ENCODE measurements around the gene LRIG1.

The LRIG1 gene

DNA sequence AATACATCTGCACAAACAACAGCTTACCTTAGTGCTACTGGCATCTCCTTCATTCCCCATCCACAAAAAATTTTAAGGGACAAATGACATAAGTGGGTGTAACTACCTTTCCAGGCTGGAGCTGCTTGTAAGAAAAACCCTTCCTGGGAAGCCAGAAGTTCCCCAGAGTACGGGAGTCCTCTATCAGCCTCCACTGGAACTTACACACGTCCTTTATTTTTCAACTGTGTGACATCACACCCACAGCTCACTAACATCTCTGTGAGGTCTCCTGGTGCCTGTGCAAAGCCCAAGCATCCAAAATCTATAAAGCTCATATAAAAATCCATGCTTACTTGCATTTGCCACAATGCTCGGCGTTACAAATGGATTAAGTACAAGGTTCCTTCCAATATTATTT lies 27.6 kb downstream of the LRIG1 start:
- DNase-seq = no peak
- intact Hi-C loops (cut with DNase I) = no loop called here

DNA sequence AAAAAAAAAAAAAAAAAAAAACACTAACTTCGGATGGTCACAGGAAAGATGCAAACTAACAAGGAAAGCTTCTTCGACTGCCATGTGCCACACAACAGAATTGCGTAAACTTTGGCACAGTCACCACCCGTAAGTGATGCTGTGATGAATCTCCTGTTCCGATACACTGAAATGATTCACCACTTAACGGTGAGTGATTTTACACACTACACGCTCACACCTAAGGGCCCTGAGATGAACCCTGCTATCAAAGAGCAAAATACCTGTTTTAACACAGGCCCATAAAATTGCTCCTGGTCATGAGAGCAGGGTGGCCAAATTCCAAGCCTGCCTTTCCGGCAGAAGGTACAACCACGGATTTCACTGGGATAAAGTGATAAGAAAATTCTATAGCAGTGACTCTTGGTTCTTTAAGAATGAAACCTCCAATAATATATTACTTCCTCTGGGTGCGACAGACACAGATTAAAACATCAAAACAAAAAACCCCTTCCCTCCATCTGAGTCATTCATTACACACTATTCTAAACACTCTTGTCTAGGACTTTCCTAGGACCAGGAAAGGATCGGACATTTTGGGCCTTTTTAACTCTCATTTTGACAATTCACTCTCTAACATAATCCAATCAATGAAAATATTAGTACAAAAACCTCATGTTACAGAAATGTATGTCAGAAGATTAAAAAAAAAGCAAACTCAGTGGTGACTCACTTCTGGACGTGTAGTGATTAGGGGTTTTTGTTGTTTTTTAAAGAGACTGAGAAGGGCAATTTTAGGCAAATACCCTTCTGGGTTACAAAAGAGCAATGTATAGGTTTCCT lies 28.3 kb downstream of the LRIG1 start:
- intact Hi-C loops (cut with DNase I) = no loop called here
- no peak for DNase-seq

DNA sequence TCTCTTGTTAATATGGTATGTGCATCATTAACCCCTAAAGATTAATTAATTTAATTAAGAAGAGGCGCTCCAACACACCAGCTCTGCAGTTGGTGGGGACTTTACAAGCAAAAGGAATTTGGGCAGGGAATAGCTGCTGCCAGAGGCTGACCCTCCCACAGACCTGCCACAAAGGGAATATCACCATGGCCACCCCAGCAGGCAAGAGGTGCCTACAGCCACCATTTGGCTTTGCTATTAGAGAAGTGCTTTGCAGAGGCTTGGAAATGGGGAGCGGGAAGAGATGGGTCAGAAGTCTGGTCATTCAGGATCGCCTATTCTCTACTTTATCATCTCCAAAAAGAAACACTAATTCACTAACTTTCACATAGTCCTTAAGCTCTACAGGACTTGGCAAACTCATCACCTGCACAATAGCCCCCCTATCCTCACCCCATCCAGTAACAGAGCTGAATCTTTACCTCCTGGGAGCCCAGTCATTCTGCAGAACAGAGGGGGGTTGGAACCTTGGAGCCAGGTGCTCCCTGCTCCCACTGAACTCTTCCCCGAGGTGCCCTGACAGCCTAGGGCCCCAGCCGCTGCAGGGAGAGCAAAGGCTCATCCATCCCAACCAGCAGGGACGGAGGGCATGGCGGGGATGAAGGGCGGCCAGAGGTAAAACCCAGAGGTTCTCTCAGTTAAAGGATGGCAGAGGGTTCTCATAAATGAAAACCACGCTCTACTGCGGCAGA lies 29.7 kb downstream of the LRIG1 start:
- intact Hi-C loops (cut with DNase I) = no loop called here
- no peak for DNase-seq

DNA sequence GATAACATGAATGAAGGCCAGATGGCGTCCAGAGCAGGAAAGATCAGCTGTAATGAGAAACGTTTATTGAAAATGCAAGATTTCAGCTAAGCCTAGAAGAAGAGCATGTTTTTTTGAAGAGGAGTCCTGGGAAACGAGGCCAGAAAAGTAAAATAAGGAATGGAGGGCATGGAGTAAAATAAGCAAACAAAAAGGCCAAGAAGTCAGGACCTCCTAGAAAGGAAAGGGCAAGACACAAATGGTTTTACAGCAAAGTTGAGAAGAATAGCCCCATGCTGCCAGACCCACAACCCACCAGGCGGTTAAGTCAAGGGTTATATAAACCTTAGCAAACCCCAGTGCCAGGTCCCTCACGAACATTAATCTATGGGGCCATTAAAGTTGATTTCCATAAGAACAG lies 30.5 kb downstream of the LRIG1 start:
- intact Hi-C loops (cut with DNase I) = no loop called here
- no peak for DNase-seq

DNA sequence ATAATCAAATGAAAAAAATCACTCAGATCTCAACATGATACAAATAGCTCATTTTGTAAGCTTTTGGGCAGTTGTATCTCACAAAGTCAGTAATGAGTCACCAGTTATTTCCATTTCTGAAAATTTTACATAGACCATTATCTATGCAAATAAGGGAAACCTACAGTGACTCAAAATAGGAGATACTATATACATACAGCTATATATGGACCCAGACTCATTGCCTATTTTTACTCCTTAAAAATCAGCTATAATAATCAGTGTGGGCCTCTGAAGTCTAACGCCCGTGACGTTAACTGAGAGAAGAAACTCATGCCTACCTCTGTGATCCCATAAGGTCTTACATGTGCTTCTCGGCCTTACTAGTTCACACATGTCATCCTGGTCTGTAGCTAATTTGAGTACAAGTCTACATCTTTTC lies 31.6 kb downstream of the LRIG1 start:
- intact Hi-C loops (cut with DNase I) = no loop called here
- DNase-seq = no peak

DNA sequence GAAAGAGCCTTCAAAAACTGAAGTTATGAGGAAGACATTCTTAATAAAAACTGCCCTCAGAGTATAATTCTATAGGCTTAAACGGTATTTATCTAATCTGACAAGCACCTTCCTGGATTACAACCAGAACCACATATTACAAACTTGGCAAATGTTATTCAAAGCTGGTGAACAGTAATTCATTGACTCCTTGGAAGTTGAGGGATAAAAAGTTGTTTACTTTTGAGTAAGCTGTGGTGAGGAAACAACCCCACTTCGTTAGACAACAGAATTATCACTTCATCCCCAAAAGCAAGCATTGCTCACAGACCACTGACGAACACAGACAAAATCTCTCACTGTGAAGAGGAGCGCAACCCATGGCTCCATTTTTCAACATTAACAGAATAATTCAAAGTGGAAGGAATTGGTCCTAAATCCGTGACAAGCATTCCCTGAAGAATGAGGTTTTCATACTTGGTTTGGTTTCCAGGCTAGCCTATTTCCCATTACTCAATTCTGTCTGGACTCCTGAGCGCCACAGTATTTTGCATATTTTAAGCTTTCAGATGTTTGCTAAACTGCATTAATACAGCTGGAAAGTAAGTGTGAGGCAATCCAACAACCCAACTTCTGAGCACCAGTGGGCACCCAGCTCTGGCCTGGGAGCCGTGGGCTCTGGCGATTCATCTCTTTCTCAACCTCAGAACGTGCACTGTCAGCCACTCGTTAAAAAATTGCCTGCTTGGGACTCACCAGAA lies 32.7 kb downstream of the LRIG1 start:
- no peak for DNase-seq
- intact Hi-C loops (cut with DNase I) = no loop called here

DNA sequence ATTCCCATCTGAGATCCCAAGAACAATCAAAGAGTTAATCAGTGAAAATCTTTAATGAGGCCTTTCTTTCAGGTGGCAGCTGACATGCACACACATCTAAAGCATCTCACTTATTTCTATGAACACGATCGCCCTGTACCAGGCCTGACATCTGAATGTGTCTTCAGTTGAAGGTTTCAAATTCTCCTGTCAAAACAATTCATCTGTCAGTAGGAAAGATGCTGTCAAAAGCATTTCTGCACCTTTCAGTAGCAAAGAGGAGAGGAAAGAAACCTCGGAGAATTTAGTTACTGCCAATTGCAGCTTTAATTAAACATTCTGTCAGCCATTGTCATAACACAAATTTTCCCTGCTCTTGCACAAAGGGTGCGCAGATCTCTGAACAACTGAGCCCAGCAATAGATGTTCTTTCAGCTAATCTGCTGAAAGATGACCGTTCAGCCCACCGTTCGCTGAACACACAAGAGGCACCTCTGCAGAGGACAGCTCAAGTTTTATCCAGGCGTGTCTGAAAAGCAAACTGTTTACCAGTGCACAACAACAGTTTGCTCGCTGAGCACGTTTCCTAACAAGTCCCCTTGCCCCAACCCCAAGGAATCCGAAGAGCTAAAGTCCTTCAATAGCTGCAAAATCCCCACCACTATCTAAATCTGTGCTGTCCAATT lies 34.1 kb downstream of the LRIG1 start:
- intact Hi-C loops (cut with DNase I) = no loop called here
- no peak for DNase-seq

DNA sequence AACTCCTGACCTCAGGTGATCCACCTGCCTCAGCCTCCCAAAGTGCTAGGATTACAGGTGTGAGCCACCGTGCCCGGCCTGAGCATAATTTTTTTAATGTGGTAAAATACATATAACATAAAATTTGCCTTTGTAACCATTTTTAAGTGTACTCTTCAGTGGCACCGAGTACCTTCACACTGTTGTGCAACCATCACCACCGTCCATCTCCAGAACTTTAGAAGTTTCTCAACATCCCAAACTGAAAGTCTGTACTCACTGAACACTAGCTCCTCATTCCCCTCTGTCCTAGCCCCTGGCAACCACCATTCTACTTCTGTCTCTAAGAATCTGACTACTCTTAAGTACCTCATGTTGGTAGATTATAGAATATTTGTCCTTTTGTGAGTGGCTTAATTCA lies 35.2 kb downstream of the LRIG1 start:
- DNase-seq = no peak
- intact Hi-C loops (cut with DNase I) = no loop called here

DNA sequence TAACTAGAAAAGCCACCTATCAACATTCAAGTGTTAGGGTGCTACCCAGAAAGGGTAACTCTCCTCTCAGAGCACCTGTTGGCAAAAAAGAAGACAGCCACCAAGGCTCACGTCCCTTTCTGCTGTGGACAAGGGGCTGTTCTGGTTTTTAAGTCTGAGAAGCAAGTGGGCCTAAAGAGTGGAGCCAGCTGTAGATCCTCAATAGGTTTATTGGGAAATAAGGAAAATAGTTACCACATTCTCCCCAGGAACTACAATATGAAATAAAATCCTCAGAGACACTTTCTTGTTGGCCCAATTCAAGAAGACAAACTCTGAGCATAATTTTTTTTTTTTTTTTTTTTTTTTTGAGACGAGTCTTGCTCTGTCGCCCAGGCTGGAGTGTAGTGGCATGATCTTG lies 35.8 kb downstream of the LRIG1 start:
- DNase-seq = no peak
- intact Hi-C loops (cut with DNase I) = no loop called here

DNA sequence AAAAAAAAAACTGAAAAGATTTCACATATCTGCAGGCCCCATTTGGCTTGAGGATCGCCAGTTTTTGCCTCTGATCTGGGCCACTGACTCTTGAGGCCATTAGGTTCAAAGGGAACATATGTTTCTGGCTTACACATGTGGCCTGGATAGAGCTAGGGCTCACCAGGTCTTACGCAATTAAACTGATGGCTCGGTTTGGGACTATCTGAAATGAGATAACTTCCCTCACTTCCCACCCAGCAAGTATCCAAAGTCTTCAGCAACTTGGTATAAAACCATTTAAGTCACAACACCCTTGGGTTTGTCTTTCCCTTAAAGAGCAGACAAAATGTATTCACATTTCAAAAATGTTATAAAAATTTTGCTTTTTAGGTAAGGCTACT lies 36.3 kb downstream of the LRIG1 start:
- DNase-seq = no peak
- intact Hi-C loops (cut with DNase I) = no loop called here

DNA sequence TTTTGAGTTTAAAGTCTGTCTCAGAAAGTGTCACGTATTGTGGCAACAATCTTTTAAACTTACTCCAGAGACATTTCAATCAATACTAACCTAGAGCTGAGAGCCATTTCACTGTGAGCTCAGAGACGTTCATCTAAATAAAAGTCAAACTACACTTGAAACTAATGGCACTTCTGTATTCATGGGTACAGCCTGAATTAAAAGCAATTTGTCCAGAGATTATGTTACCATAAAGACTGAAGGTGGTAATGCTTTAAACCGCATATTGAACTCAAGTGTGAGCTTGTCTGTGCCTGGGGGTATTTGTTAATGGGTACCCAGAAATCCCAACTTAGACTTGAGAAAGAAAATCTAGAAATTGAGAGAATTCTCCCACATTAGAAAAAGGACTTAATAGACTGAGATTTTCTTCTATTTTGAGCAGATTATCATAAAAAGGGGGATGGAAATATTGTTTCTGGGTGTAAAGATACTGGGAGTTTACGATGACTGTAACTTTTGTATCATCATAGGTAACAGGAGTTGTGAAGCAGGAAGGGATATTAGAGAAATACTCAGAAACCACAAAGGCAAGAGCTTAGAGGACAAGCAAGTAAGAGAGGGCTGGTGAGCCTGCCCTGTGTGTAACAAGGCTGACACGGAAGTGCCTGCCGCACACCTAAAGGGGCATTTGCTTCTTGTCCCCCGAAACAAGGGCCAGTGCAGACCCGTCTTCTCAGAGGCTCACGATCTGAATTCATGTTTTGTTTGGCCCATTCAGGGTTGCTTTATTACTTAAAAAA lies 36.9 kb downstream of the LRIG1 start:
- intact Hi-C loops (cut with DNase I) = no loop called here
- DNase-seq = no peak

DNA sequence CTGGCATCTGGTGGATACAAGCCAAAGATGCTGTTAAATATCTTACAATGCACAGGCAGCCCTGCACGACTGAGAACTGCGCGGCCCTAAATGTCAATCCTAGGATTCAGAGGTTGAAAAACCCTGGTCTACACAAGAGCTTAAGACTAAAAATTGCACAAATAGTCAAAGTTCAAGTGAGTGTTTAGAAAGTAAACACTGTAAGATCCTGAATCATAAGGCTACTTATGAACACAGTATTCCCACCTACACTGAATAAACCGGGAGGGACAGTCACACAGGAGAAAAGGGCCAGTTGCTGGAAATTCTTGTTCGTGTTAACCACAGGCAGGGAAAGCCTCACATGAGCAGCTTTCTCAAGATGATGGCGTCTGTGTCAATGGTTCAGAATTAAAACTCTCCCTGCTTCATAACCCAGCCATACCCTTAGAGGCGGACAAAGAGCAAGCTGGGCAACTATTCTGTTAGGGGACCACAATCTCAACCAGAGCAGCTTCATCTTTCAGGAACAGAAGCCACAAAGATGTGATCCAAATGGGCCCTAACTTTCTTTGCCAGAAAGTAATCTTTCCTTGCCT lies 37.7 kb downstream of the LRIG1 start:
- intact Hi-C loops (cut with DNase I) = no loop called here
- DNase-seq = no peak

DNA sequence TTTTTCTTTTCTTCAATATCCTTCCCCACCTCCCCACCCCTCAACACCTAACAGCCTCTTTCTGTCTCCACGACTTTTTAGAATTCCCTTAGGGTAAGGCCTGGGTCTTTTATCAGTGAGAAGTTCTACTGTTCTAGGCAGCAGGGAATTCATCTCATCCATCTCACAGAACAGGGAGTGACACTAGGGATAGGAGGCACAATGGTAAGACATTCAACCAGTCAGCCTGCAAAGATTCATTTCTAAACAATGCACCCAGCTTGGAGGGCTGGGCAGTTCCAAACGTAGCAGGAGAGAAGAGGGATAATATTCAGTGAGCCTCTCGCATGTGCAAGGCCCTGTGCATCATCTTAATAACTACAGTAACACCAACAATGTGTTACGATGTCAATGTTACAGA lies 43.6 kb downstream of the LRIG1 start:
- intact Hi-C loops (cut with DNase I) = no loop called here
- DNase-seq = no peak

DNA sequence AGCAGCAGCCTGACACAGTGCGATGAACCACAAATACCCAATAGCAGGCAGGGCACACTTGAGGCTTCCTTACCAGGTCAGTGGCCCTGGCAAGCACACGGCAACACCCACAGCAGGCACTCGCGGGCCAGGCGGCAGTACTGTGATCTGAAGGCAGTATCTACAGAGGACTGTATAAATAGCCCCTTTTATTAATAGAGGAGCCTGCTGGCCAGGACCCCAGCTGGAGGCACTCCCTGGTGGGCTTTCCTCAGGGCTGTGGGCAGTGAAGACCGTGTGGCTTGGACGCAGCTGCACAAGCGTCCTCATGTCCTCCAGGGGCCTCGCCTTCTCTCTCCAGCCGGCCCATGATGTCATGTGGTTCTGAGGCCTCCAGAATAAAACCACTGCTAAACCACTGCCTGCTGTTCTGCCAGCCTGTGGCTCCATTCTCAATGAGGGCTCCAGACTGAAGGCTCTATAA lies 44.1 kb downstream of the LRIG1 start:
- intact Hi-C loops (cut with DNase I) = no loop called here
- DNase-seq = peak in 8 of 10 donors; percentile 28 to 93 (median 48)

DNA sequence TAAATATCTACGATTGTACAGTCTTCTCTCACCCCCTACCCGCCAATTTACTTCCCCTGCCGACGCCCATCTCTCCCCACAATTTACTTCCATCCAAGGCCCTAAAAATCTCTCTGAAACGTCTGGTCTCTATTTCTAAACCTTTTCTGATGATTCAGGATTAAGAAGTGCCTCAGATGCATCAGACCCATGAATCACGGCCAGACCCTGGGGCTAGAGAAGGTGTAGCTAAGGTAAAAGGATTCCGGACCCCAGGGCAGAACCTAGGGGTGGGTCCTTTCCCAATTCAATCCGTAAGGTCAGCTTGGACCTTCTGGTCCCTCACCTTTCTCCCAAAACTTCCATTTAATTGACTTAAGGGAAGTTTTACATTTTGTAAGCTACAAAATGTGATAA lies 46.4 kb downstream of the LRIG1 start:
- intact Hi-C loops (cut with DNase I) = loop anchor here (5.0 kb wide), 2 partner anchors 37 to 43 kb away; no protein-coding TSS in a partner anchor
- DNase-seq = no peak

DNA sequence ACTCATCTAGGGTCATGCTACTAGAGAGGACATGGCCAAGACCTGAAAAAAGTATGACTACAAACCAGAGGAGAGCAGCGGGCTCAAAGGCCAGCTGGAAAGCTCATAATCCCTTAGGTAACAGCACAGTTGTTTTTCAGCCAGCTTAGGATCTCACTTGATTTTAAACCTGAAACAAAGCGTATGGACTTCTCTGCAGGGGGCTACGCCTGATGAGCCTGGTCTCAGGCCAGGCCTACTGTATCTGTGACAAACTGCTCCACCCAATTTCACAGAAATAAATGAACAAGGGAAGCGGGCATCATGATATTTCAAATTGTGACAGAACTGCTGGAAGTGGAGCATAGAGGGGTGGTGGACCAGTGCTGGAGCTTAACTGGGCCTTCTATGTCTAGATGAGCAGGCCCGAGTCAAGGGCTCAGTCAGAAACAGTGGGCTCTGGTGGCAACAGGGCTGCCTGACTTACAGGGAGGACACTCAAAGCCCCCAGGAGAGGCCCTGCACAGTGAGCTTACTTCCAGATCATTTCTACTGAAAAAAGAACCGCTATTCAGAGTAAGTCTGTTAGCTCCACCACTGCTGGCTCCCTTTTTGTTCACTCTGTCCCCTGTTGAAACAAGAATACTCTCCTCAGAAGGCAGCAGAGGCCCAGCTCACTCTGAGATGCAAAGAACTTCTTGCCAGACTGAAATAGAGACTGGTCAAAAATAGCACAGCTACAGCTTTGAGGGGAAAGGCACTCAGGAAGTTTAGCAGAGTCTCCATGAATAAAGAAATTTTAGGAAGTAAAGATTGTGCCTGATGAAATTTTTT lies 47.0 kb downstream of the LRIG1 start:
- intact Hi-C loops (cut with DNase I) = loop anchor here (5.0 kb wide), 2 partner anchors 37 to 43 kb away; no protein-coding TSS in a partner anchor
- DNase-seq = no peak

DNA sequence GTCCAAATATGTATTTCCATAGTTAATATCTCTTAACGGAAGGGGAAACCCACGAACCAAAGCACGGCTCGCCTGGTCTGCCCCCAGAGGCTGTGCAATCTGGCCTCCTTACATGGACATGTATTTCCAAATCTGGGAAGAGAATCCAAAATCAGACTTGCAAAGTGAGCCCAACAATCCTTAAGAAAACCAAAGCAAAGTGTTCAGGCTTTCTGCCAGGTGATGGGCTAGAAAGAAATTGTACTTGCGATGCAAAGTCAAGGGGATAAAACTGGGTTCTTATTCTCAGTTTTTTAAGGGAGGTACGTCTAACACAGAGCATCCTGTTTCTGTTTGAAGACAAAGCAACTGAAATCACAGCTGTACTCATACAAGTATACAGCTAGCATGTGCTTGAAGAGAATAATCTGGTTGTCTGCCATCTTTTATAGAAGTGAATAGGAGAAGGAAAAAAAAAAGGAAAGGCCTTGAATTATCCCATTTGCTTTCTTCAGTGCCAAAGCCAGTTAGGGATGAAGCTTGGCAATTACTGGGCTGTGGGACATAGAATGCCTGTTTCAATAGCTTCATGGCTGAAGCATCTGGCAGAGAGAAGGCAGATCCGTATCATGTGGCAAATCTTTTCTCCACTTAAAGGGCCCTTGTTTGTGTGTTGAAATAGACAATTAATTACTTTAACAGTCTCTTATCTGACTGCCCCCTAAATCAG lies 48.4 kb downstream of the LRIG1 start:
- intact Hi-C loops (cut with DNase I) = loop anchor here (5.0 kb wide), 2 partner anchors 35 to 45 kb away; no protein-coding TSS in a partner anchor
- no peak for DNase-seq

DNA sequence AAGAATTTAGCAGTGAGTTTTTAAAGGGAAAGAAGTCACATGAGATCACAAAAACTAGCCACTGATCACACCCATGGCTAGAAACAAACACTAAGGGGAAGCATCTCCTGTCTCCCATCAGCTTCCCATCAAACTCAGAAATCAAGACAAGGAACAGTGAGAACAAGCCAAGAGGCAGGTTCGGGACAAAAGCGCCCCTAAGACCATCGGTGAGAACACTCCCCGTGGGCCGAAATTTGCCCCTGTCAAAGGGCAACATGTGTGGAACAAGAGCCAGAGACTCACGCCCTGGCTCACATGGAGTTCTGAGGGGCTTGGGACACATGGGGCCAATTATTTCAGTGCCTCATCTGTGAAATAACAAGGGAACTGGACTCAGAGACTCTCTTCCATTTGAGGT lies 49.1 kb downstream of the LRIG1 start:
- DNase-seq = no peak

More for the DNA sequence above, 49.1 kb downstream of the LRIG1 start:
- intact Hi-C loops (cut with DNase I) = loop anchor here (5.0 kb wide), 2 partner anchors 34 to 46 kb away; no protein-coding TSS in a partner anchor

Data from posterior cingulate gyrus (tissue), 11 donors.